Cardiac fibroblast (primary cell): ENCODE results near the gene DNM1.
A peak's percentile ranks its signal among the peaks of the same experiment; 100 is the strongest.

Source experiments
- DNase-seq, 2 donors: peaks; one replicate each; pipeline versions ENCODE4 v3.0.0 to v3.0.0-alpha.2; 2010; ENCODE audit warnings: low read depth in 2 of 2
- H3K4me3 ChIP-seq, 2 donors: replicated peaks in 1 of 2; 1 replicate in 1 of 2; 2 replicates in 1 of 2; pipeline ENCODE4 v1.5.1; 2011; ENCODE audit warnings: low read depth in 2 of 2, low read length in 2 of 2, mild to moderate bottlenecking in 2 of 2, moderate library complexity in 1 of 2
- CTCF ChIP-seq: IDR thresholded peaks from one replicate; pipeline ENCODE4 v1.5.1; 2011; ENCODE audit warnings: low read depth, mild to moderate bottlenecking, low read length, inconsistent platforms

DNM1 gene

GRCh38 chr9:128266868-128267590 lies 63.9 kb downstream of the DNM1 start:
- H3K4me3 ChIP-seq: no peak overlapping the region

GRCh38 chr9:128271112-128271511 lies 67.9 kb downstream of the DNM1 start:
- no peak for DNase-seq
- H3K4me3 ChIP-seq: no peak overlapping the region
- no peak for TF ChIP-seq CTCF

More at GRCh38 chr9:128266868-128267590, 63.9 kb downstream of the DNM1 start:
- no peak for TF ChIP-seq CTCF
- DNase-seq: no peak

- no peak for TF ChIP-seq CTCF
- H3K4me3 ChIP-seq: no peak overlapping the region
- no peak for DNase-seq
These were observed 68.3 kb downstream of the DNM1 start for GRCh38 chr9:128271512-128271911.

GRCh38 chr9:128274245-128274644 lies 71.1 kb downstream of the DNM1 start:
- H3K4me3 ChIP-seq: peak overlapping the region in 1 of 2 donors; percentile 77
- TF ChIP-seq CTCF: no peak
- no peak for DNase-seq

DNA sequence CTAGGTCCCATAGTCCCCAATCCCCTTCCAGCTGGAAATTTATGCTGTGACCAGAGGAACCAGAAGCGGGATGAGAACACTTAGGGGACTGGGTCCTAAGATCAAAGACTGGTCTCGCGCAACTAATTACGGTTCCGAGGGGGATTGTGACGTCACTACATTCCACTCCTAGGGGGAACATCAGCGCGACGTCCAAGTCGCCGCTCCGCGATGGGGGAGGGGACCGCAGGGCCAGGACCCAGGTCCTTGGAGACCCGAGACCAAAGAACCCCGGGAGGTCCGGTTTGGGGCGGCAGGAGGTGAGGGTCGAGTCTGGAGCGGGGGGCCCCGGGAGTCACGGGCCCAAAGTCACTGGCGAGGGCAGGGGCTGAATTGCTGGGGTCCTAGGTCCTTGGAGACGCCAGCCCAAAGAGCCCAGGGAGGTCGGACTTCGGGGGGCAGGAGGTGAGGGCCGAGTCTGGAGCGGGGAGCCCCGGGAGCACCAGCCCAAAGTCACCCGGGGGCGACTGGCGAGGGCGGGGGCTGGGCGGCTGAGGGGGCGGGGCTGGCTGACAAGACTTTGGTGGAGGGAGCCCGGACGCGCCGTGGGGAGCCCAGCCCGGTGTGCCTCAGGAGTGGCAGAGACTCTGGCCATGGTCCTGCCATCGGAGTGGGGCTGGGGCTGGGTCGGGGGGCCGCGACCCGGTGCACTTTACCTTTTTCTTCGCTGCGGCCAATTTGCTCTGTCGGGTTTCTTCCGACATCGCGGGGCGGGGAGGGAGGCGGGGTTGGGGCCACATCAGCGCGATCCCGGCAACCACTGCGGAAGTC lies 72.2 kb downstream of the DNM1 start, which contains the start of gene GOLGA2:
TSS of gene GOLGA2 (minus strand) at position 810 of the 810 bp plus-strand sequence. CDS start at position 779, 31 bp downstream.
- H3K4me3 ChIP-seq: peak within 1 kb of the TSS; percentile 82 to 99
- DNase-seq: peak; percentile 59 to 81
- no peak for TF ChIP-seq CTCF

DNA sequence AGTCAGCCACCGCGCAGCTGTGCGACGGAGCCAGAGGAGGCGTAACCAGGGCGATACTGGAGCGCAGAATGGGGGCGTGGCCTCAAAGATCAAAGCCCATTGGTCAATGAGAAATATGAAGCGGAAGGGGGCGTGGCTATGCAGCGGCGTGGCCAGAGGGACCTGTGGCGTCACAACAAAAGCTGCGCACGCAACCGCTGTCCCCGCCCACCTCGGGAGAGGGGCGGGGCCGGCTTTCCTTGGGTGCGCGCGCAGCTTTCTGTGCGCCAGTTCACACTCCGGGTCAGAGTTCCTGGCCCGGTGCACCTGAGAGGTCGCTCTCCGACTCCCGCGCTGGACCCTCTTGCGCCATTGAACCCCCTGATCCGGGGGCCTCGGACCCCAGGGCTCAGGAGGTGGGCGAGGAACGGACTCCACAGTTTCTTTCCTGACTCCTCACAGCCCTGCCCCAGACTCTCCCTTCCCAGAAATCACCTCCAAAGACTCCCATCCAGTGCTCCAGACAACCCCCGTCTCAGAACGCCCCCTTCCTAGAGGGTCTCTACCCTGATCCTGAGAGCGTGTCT lies 72.9 kb downstream of the DNM1 start, which contains the start of gene SWI5:
TSS of gene SWI5 (plus strand) at position 269 of the 566 bp plus-strand sequence.
- peak within 1 kb of the TSS; percentile 82 to 99 for H3K4me3 ChIP-seq
- TF ChIP-seq CTCF: no peak
- peak; percentile 100 for DNase-seq
